ENCODE measurements around the gene NVL. TPM values are rescaled to one million over a fixed set of nuclear protein-coding genes. Genes with fewer than 3 reads are reported as not detected.

Gene NVL
- polyA plus RNA-seq, 1 donor from 2014 or later: 77.3 TPM

DNA sequence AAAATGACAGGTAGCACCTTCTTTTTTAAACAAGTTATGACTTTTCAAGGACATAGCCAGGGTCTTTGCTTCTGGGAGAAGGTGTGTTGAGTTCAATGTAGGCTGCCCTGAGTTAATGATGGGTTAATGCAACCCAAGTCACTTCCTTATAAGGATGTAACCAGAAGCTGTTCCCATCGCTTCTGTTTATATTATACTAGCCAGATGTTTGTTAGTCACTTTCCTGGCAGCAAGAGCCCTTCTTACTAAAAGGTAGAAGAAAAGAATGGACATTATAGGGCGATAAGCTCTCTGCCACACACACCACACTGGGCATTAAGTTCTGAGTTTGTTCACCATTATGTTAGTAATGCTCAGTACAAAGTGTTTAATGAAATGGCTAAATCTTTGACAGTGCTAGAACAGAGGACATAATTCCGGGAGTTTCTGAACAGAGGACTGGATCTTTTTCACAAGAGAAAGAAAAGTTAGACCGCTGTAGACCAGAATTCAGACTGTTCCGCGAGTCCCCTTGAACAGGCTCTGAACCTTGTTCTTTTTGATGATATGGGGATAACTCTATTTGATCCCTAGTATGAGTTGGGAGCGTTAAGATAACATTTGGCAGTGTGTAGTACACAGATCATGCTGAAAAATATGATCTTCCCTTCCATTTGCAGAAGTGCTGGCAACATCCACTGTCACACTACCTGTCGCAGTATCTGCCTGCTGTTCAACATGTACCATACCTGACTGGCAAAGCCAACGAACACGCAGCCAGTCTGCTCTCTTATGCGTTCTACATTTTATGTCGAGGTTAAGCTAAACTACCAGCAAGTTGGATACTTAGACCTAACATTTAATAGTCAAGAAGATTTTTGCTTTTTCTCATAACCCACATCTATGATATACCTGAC lies 105.9 kb downstream of the NVL start:
- Histone ChIP-seq H3K9me2 (ENCODE audit: insufficient read depth, low read length) (no peaks in the 10 kb centered on the region), H3K36me3 (ENCODE audit: insufficient read depth, low read length) (no peaks in the 10 kb centered on the region), H3K4me3 (ENCODE audit: low read length) (no peak overlapping the region), H4K20me1 (ENCODE audit: insufficient read depth) (no peaks in the 10 kb centered on the region), H3K9me3 (ENCODE audit: low read length) (no peaks in the 10 kb centered on the region), H3F3A (ENCODE audit: insufficient read depth, low read length, poor library complexity, severe bottlenecking) (no peaks in the 10 kb centered on the region), H3K79me2 (replicated peaks; ENCODE audit: insufficient read depth, low read length) (no peaks in the 10 kb centered on the region), H2AFZ (ENCODE audit: low read depth, low read length) (no peak overlapping the region), H3K4me2 (ENCODE audit: low read length) (no peak overlapping the region), H3K27me3 (ENCODE audit: insufficient read depth, low read depth, low read length) (no peaks in the 10 kb centered on the region), H3K9ac (ENCODE audit: low read length) (no peak overlapping the region), H3K27ac (ENCODE audit: low read length) (no peak overlapping the region)
- TF ChIP-seq EZH2 (IDR thresholded peaks at IDR 0.05; ENCODE audit: borderline replicate concordance, insufficient read depth, low read length, poor library complexity, severe bottlenecking) (no peak), RAD21 (conservative IDR thresholded peaks at IDR 0.05) (no peak), SMC3 (conservative IDR thresholded peaks at IDR 0.05; ENCODE audit: poor library complexity) (no peak), CTCF (IDR thresholded peaks at IDR 0.05; ENCODE audit: poor library complexity, severe bottlenecking) (no peak), EP300 (conservative IDR thresholded peaks at IDR 0.05; ENCODE audit: poor library complexity, severe bottlenecking) (no peak)
- TF ChIP-seq, protein P1, sequence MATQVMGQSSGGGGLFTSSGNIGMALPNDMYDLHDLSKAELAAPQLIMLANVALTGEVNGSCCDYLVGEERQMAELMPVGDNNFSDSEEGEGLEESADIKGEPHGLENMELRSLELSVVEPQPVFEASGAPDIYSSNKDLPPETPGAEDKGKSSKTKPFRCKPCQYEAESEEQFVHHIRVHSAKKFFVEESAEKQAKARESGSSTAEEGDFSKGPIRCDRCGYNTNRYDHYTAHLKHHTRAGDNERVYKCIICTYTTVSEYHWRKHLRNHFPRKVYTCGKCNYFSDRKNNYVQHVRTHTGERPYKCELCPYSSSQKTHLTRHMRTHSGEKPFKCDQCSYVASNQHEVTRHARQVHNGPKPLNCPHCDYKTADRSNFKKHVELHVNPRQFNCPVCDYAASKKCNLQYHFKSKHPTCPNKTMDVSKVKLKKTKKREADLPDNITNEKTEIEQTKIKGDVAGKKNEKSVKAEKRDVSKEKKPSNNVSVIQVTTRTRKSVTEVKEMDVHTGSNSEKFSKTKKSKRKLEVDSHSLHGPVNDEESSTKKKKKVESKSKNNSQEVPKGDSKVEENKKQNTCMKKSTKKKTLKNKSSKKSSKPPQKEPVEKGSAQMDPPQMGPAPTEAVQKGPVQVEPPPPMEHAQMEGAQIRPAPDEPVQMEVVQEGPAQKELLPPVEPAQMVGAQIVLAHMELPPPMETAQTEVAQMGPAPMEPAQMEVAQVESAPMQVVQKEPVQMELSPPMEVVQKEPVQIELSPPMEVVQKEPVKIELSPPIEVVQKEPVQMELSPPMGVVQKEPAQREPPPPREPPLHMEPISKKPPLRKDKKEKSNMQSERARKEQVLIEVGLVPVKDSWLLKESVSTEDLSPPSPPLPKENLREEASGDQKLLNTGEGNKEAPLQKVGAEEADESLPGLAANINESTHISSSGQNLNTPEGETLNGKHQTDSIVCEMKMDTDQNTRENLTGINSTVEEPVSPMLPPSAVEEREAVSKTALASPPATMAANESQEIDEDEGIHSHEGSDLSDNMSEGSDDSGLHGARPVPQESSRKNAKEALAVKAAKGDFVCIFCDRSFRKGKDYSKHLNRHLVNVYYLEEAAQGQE (IDR thresholded peaks at IDR 0.05; ENCODE audit: borderline replicate concordance): no peak

DNA sequence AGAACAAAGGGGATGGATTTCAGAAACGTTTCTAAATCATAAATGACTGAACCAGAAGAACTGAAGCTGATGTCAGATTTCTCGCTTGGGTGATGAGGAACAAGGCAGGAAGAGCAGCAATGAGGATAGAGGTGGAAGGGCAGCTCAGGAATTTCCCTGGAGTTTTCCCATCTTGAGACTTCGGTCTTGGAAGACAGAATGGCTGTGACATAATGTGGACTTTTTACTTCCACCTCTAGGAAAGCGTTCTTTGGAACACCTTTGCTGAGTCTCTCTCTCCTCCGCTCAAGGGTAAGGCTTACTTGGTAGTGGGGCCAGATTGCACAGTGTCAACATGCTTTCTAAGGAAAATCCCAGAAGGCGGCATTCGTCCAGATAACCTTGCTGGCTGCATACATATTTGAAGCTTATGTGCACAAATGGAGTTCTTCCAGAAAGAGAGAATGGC lies 110.3 kb downstream of the NVL start:
- Histone ChIP-seq H3K79me2 (replicated peaks; ENCODE audit: insufficient read depth, low read length) (no peaks in the 10 kb centered on the region), H3K9ac (ENCODE audit: low read length) (no peak overlapping the region), H3K9me2 (ENCODE audit: insufficient read depth, low read length) (no peaks in the 10 kb centered on the region), H4K20me1 (ENCODE audit: insufficient read depth) (no peaks in the 10 kb centered on the region), H3K4me3 (ENCODE audit: low read length) (no peak overlapping the region), H3K36me3 (ENCODE audit: insufficient read depth, low read length) (no peaks in the 10 kb centered on the region), H3F3A (ENCODE audit: insufficient read depth, low read length, poor library complexity, severe bottlenecking) (no peaks in the 10 kb centered on the region), H2AFZ (ENCODE audit: low read depth, low read length) (no peak overlapping the region), H3K27ac (ENCODE audit: low read length) (no peak overlapping the region), H3K9me3 (ENCODE audit: low read length) (no peaks in the 10 kb centered on the region), H3K4me2 (ENCODE audit: low read length) (no peak overlapping the region), H3K27me3 (ENCODE audit: insufficient read depth, low read depth, low read length) (no peaks in the 10 kb centered on the region)
- no peak for TF ChIP-seq EP300 (conservative IDR thresholded peaks at IDR 0.05; ENCODE audit: poor library complexity, severe bottlenecking)
- no peak for TF ChIP-seq POLR2AphosphoS5 (IDR thresholded peaks at IDR 0.05)
- no peak for TF ChIP-seq EZH2 (IDR thresholded peaks at IDR 0.05; ENCODE audit: borderline replicate concordance, insufficient read depth, low read length, poor library complexity, severe bottlenecking)
- no peak for TF ChIP-seq RAD21 (conservative IDR thresholded peaks at IDR 0.05)
- no peak for TF ChIP-seq SMC3 (conservative IDR thresholded peaks at IDR 0.05; ENCODE audit: poor library complexity)
- TF ChIP-seq, protein P1 (IDR thresholded peaks at IDR 0.05; ENCODE audit: borderline replicate concordance): no peak
- no peak for TF ChIP-seq CTCF (IDR thresholded peaks at IDR 0.05; ENCODE audit: poor library complexity, severe bottlenecking)
- TF ChIP-seq MXI1 (conservative IDR thresholded peaks at IDR 0.05; ENCODE audit: poor library complexity, severe bottlenecking): no peak
- no peak for TF ChIP-seq TAF1 (IDR thresholded peaks at IDR 0.05; ENCODE audit: low read depth)

Measured in neural cell (in vitro differentiated cells).